K562 (cell line): ENCODE measurements around the gene EFNA1. TPM values are rescaled to one million over a fixed set of nuclear protein-coding genes. Genes with fewer than 3 reads are reported as not detected.

Experiments
- AFF1 ChIP-seq, 2 experiments: fragments of 450-650 bp; IDR thresholded peaks; 2 replicates each; pipeline ENCODE4 v1.6.1; 2018; ENCODE audit warnings: mild to moderate bottlenecking in 2 of 2, low read depth in 1 of 2; ENCODE audit not compliant: partially characterized antibody in 2 of 2
- CBX8 ChIP-seq: fragments of 200-600 bp; sonication (generic); IDR thresholded peaks from 2 replicates; pipeline ENCODE4 v1.6.1; 2012; ENCODE audit warnings: borderline replicate concordance, mixed run types, low read depth, mild to moderate bottlenecking, moderate library complexity, mixed read lengths, low read length, control low read depth, inconsistent platforms; ENCODE audit not compliant: poor library complexity, severe bottlenecking; ENCODE audit errors: extremely low read depth
- CXXC5 ChIP-seq: fragments of 250-450 bp; sonication (Bioruptor Pico); IDR thresholded peaks from 2 replicates; pipeline ENCODE4 v1.8.0; 2022; ENCODE audit warnings: inconsistent platforms, mild to moderate bottlenecking, moderate library complexity
- E2F6 ChIP-seq, 2 experiments: IDR thresholded peaks; 2 replicates each; pipeline ENCODE4 v1.6.1; 2011; ENCODE audit warnings: borderline replicate concordance in 1 of 2, control low read depth in 1 of 2, low read depth in 1 of 2, low read length in 1 of 2, mild to moderate bottlenecking in 1 of 2, mixed read lengths in 1 of 2, moderate library complexity in 1 of 2; ENCODE audit not compliant: insufficient read depth in 1 of 2, insufficient read length in 1 of 2, poor library complexity in 1 of 2, severe bottlenecking in 1 of 2; ENCODE audit errors: extremely low read depth in 1 of 2
- EP400 ChIP-seq: fragments of 450-650 bp; IDR thresholded peaks from 2 replicates; pipeline ENCODE4 v1.6.1; 2017; ENCODE audit warnings: antibody characterized with exemption, mild to moderate bottlenecking, moderate library complexity
- EWSR1 ChIP-seq: fragments of 450-650 bp; IDR thresholded peaks from 2 replicates; pipeline ENCODE4 v1.6.1; 2018; ENCODE audit warnings: borderline replicate concordance, mild to moderate bottlenecking, low read depth, moderate library complexity; ENCODE audit not compliant: partially characterized antibody
- HDAC1 ChIP-seq, 2 experiments: fragments of 450-650 bp; IDR thresholded peaks; 2 replicates each; pipeline ENCODE4 v1.6.1; 2016 to 2017; ENCODE audit warnings: inconsistent platforms in 1 of 2, mild to moderate bottlenecking in 1 of 2, moderate library complexity in 1 of 2
- KDM5B ChIP-seq: fragments of 200-600 bp; sonication (generic); IDR thresholded peaks from 2 replicates; pipeline ENCODE4 v1.6.1; 2012; ENCODE audit warnings: low read depth, mild to moderate bottlenecking, moderate library complexity, low read length, control low read depth, inconsistent platforms; ENCODE audit not compliant: insufficient replicate concordance
- KLF10 ChIP-seq: fragments of 250-450 bp; sonication (Bioruptor Pico); IDR thresholded peaks from 2 replicates; pipeline ENCODE4 v1.6.1; 2021; ENCODE audit warnings: matching md5 sums
- KLF16 ChIP-seq: IDR thresholded peaks from 2 replicates; pipeline ENCODE4 v1.6.1; 2016; ENCODE audit warnings: antibody characterized with exemption
- NFE2 ChIP-seq: IDR thresholded peaks from 2 replicates; pipeline ENCODE4 v1.6.1; 2014; ENCODE audit warnings: antibody characterized with exemption, low read depth
- SIN3B ChIP-seq: fragments of 450-650 bp; IDR thresholded peaks from 2 replicates; pipeline ENCODE4 v1.6.1; 2017; ENCODE audit warnings: low read depth, mild to moderate bottlenecking, moderate library complexity
- SMAD4 ChIP-seq: fragments of 250-450 bp; sonication (Bioruptor Pico); conservative IDR thresholded peaks from 2 replicates; pipeline ENCODE4 v1.8.0; 2021; ENCODE audit warnings: inconsistent platforms, mild to moderate bottlenecking, moderate library complexity
- SUPT5H ChIP-seq: fragments of 450-650 bp; IDR thresholded peaks from 2 replicates; pipeline ENCODE4 v1.6.1; 2016
- TGIF2 ChIP-seq: sonication (generic); formaldehyde crosslinking; IDR thresholded peaks from 2 replicates; pipeline ENCODE4 v1.8.1; 2022; ENCODE audit warnings: mild to moderate bottlenecking, missing genetic modification reagents, moderate library complexity
- U2AF1 ChIP-seq: fragments of 200-400 bp; formaldehyde crosslinking; optimal IDR thresholded peaks from 2 replicates; pipeline ENCODE3; 2017; ENCODE audit warnings: mild to moderate bottlenecking, low read depth, low read length, moderate library complexity
- ZNF165 ChIP-seq: fragments of 250-450 bp; sonication (Bioruptor Pico); IDR thresholded peaks from 2 replicates; pipeline ENCODE4 v1.4.0; 2020; ENCODE audit warnings: borderline replicate concordance
- ZNF507 ChIP-seq: conservative IDR thresholded peaks from 2 replicates; pipeline ENCODE4 v1.6.1; 2017; ENCODE audit warnings: missing genetic modification characterization, missing compliant biosample characterization
- polyA plus RNA-seq, 8 experiments: library from polyadenylated mRNA; depleted of rRNA in 4 of 8; stranded (reverse) in 5 of 8; unstranded in 3 of 8; fragments of >200 nt; fragmentation: Nextera tagmentation in 2 of 8; fragmentation: Illumina TruSeq in 1 of 8; extraction: Ambion mirVana in 2 of 8; extraction: Trizol in 1 of 8; gene quantifications; 2 replicates each; pipeline versions ENCODE4 v1.2.1 to v1.2.3, GENCODE V29; 2011 to 2014; ENCODE audit warnings: inconsistent platforms in 1 of 8, missing spikeins in 1 of 8
- total RNA-seq, 7 experiments: library from RNA; depleted of rRNA in 6 of 7; stranded (reverse); fragments of >200 nt in 6 of 7; fragmentation: Illumina TruSeq in 2 of 7; extraction: Trizol in 2 of 7; gene quantifications; 2 replicates each; pipeline versions ENCODE4 v1.2.1 to v1.2.3, GENCODE V29; 2011 to 2021; ENCODE audit warnings: low replicate concordance in 1 of 7
- TF ChIP-seq, protein P1 (sequence below): fragments of 150-350 bp; conservative IDR thresholded peaks from 2 replicates; pipeline ENCODE4 v1.6.1; 2014; ENCODE audit warnings: low read length

The EFNA1 gene
- total and polyA plus RNA-seq, 9 of the 15 experiments (the other 6 are each of a cell fraction or from before 2014, with no cell fraction given), result 2.1 to 9.3 (median 3.0) TPM

DNA sequence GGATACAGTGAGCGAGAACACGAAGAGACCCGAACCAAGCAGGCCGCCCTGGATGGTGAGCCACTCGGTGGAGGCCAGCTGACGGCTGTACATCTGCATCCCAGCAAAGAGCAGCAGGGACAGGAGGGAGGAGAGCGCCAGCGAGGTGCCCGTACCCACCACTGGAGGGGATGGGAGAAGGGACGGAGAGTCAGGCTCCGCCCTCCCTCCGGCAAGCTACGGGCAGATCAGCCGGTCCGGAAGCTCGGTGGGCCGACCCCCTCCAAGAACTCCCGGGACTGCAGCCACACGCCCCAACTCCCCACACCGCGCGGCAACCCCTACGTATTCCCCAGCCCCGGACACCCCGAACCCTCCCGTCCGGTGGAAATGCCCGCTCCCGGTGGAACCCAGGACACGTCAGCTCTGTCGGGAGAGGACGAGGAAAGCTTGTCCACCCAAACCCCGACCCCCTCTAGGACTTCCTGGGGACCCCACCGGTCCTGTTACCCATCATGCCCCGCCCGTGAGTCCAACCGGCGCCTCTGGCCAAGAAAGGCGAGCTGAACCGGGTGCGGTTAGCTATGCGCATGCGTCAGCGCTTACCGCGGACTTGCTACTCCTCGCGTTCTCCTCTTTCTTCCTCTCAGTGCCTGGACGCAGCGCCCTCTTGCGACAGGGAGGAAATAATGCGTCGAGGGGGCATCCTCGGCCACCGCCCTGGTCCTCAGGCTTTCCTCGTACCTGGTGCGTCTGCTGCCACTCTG, 45.2 kb downstream of the EFNA1 start, which contains the start of gene KRTCAP2 (continued):
- TF ChIP-seq CBX8 (no peak), SUPT5H (peak; percentile 93), AFF1 (IDR thresholded peaks at IDR 0.05; ENCODE audit: low read depth in 1 of 2, partially characterized antibody in 2 of 2) (no peak), EP400 (peak; percentile 87), HDAC1 (IDR thresholded peaks at IDR 0.05) (peak in 1 of 2 experiments; percentile 57; a peak in 1 of 4 replicates), ZNF165 (0 out of 2 replicates have a peak, but pooled peaks have one; percentile 26), SMAD4 (no peak; the same call in 1 of the 2 replicates), TGIF2 (CRISPR knock-in tag) (no peak), KDM5B (peak; percentile 75), EWSR1 (no peak), SIN3B (peak; percentile 72), E2F6 (IDR thresholded peaks at IDR 0.05; ENCODE audit: borderline replicate concordance in 1 of 2, extremely low read depth in 1 of 2, insufficient read depth in 1 of 2, insufficient read length in 1 of 2, low read depth in 1 of 2, low read length in 1 of 2, poor library complexity in 1 of 2, severe bottlenecking in 1 of 2) (no peak), U2AF1 (no peak), ZNF507 (tag) (no peak), KLF10 (CRISPR knock-in tag) (no peak), NFE2 (no peak), KLF16 (peak; percentile 41; the same call in 1 of the 2 replicates), CXXC5 (peak; percentile 66)
- TF ChIP-seq, protein P1, sequence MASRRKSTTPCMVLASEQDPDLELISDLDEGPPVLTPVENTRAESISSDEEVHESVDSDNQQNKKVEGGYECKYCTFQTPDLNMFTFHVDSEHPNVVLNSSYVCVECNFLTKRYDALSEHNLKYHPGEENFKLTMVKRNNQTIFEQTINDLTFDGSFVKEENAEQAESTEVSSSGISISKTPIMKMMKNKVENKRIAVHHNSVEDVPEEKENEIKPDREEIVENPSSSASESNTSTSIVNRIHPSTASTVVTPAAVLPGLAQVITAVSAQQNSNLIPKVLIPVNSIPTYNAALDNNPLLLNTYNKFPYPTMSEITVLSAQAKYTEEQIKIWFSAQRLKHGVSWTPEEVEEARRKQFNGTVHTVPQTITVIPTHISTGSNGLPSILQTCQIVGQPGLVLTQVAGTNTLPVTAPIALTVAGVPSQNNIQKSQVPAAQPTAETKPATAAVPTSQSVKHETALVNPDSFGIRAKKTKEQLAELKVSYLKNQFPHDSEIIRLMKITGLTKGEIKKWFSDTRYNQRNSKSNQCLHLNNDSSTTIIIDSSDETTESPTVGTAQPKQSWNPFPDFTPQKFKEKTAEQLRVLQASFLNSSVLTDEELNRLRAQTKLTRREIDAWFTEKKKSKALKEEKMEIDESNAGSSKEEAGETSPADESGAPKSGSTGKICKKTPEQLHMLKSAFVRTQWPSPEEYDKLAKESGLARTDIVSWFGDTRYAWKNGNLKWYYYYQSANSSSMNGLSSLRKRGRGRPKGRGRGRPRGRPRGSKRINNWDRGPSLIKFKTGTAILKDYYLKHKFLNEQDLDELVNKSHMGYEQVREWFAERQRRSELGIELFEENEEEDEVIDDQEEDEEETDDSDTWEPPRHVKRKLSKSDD, result 0 out of 2 replicates have a peak, but pooled peaks have one; percentile 69
